ENCODE measurements around the gene OR10J4.
"Not testable (repeated sequence)": the region's sequence is repeated elsewhere in the genome, so short reads cannot be mapped to it uniquely, and the experiment has no call there.

The OR10J4 gene

DNA sequence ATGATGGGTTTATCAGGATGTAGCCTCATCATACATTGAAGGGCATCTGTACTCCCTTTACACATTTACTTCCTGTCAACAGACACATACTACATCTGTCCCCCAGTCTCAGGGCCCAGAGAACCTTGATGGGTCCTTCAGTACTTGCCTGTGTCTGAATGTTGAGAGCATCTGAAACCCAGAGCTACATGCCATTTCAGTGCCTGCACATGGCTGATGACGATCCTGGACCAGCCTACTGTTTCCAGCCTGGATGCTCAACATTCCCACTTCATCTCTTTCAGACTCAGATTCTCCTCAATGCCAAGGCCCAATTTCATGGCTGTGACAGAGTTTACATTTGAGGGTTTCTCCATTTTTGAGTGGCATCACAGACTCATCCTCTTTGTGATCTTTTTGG lies at the start of gene OR10J4:
OR10J4 (plus strand) TSS at position 301 of the 400 bp plus-strand sequence.
- no peak for DNase-seq

DNA sequence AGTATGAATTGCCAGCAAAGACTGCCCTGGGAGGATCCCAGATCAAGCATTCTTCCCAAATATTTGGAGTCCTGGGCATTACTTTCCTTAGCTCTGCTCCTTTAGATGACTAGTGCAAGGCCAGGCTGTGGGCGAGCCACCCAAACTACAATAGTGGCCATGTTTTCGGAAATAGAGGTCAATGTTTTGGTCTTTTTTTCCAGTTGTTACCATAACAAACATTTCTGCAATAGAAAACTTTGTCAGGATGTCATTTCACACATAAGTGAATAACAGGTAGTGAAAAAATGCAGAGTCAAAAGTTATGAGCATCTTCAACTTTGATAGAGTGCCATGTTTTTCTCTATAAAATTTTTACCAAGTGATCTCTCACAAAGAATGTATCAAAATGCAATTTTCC lies 25.2 kb upstream of the OR10J4 start:
- DNase-seq = no peak

DNA sequence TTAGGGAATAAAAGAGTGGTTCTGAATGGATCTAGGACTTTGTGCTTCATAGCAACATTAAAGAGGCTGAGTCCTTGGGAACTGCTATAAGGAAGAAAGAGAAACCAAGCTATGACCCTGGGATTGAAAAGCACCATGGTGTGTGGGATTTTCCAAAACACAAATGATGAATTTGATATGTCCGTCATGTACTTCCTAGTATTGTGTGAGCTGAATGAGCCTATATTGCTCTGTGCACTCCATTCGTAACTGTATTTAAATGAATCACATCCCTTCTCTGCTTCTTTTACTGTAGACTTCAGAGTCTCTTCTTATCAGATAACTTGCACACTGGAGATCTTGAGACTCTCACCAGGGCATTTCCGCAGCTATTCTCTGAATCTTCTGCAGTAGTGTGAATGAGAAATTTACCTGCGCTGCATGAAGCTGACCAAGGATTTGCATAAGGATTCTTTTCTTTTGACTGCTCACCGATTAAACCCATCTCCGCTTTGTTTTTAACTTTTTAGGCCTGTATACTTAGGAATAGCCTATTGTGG lies 23.1 kb upstream of the OR10J4 start:
- no peak for DNase-seq

DNA sequence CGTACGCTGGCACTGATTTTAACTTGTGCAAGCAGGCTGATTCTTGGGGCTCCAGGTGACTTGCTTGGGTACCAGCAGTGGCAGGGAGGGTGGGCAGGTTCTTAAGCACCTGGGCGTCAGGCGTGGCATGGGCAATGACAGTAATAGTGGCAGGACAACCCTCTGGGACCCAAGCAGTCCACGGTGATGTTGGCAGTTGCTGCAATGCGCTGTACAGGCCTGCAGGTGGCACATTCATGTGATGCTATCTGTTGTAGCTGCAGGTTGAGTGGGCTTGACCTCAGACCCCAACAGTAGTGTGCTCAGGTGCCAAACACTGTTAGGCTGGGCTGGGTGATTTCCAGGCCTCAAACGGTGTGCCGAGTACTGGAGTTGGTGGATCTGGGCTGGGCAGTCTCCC lies 10.2 kb upstream of the OR10J4 start:
- DNase-seq = no peak

DNA sequence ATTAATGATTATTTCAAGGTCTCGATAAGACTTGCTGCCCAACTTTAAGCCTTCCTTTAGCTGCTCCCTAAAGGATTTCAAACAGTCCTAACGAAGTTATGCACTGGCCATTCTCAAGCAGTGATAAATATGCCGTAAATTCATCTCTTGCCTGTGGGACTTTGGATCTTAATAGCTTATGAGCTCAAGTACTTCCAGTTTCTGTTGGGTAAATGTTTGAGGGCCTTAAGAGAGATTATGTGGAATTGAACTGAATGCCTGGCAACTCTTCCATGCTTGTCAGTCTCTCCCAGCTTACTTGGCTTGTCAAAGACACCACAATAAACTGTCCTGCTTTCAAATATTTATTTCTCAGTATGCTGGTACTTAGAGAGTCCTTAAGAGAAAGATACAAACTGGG lies 3.5 kb upstream of the OR10J4 start:
- no peak for DNase-seq

DNA sequence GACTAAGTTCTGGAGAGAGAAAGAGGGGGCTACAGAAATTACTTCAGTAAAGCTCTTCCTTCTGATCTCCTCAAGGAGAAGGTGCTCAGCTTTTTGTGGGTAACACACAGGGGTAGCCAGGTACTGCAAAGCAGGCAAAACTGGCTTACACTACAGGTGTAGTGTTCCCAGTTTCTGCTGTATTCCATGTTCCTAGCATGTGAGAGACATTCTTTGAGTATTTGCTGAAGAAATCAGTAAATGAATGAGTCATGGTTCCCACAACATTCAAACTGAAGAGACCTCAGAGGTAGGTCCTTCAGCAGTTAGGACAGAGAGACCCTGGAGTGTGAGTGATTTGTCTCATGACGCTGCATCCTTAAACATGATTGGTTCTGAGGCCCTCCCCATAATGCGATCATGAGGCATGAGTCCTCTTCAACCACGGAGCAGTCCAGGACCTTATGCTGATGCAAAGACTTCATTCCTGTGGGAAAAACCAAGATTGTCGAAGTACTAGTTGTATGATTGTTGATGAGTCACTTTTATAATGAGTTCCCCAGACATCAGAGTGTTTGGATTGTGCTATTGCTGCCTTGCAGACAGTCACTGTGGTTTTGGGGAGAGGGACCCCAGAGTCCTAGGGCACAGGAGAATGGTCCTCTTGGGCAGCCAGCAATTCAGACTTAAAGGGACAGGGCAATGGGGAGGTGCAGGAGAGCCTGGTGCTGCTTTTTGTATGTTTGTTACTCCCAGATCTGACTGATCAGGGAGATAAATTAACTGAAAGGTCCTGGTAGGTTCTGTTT lies 2.7 kb upstream of the OR10J4 start:
- no peak for DNase-seq

DNA sequence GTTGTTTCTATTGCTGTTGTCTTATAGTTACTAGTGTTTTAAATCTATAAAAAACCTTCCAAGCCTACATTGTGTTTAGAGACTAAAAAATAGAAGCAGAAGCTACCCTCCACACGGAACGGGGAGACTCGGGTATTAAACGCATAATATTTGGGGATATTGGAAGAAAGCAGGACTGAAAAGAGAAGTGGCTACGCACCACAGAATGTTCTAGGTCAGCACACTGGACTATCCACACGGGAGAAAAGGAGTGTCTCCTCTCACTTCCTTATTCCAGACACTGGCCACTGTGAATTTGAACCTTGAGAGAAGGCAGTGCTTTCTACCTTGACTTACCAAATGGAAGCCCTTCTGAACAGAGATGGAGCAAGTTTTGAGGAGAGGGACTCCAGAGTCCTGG lies 1.0 kb upstream of the OR10J4 start:
- DNase-seq = no peak

DNA sequence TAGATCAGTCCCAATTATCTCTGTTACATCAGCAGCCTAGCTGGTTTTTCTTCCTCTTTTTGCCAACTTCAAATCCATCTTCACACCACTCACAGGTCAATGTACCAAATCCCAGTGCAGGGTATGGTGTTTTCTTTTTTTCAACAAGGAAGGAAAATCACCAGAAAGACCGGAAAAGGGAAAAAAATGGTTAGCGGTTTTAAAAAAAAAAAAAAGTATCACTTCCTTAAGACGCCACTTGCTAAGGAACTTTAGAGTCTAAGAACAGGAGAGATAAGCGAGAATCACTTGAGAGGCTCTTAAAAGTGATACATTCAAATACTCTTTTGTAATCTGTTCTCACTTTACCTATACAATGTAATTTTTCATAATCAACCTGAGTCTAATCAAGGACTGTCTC lies 4.5 kb downstream of the OR10J4 start:
- DNase-seq = no peak

DNA sequence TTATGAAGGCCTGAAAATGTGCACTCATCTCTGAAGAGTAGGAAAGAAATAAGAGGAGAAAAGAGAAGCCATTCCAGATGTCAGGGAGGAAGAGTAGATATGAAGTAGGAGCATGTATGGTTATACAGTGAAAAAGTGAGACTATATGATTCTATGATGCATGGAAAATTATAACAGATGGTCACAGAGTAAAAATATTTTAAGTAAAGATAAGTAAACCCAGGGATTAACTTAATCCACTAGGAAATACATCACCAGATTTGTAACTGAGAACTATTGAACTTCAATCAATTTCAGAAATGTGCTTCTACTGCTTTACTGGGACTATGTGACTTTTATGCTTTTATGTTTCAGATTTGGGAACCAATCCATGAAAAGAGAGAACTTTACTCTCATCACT lies 7.4 kb downstream of the OR10J4 start, which contains the start of gene OR10J1:
OR10J1 (plus strand) TSS at position 301 of the 400 bp plus-strand sequence; CDS start at position 371, 70 bp downstream.
- no peak for DNase-seq

DNA sequence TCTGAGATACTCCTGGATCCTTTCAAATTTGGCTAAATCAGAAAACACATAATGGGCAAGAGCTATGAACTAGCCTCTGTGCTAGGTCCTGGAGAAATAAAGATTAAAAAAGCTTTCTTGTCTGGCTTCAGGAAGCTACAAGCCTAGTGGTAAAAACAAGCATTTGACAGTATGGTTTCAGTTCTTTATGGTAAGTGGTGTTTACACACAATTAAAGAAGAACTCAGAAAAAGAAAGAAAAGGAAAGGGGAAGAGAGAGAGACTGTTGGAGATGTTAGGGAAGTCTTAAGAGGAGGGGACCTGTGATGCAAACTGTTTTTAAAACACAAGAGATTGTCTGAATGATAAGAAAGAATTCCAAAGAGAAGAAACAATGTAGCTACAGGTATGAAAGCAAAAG lies 9.4 kb downstream of the OR10J4 start:
- DNase-seq = no peak

DNA sequence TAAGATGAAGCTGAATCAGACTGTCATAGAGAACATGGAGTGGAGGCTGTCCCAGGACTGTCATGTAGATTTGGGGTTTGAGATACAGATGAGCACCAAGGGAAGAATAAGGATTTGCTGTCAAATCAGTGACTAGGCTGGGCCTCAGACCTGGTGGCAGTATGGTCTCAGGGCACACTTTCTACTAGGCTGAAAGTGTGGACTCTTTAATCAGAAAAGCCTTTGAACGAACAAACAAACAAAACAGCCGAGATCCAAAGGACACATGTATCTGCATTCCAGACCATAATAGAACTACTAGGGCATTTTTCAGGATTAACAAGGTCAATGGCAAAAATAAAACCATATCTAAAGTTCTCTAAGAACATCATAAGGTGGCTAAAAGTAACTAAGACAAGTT lies 10.4 kb downstream of the OR10J4 start:
- no peak for DNase-seq

DNA sequence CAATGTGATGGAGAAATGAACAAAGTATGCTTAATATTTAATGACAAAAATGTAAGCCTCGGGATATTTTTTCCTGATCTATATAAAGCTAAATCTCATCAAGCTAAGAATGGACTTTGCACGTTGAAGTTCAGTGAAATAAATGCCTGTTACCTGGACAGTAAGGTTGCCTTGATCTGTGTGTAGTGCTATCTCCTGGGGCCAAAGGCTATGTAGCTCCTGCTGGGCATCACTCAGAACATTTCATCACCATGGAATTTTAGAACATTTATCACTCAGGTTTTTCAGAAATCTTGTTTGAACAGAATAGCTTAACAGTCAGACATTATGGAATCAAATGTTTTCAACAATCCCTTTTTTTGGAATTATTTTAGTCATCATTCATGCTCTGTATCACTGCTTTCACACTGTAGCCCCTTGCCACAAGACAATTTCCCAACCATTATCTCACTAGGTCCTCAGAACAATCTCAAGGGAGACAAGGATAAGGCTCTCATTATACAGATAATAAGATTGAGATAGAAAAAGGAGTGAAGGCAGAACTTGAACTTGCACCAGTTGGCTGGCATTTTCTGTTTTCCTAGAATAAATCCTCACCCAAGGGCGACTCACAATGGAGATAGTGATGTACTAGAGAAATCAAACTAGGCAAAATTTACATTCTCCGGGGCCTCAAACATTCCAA lies 11.2 kb downstream of the OR10J4 start:
- DNase-seq = no peak

DNA sequence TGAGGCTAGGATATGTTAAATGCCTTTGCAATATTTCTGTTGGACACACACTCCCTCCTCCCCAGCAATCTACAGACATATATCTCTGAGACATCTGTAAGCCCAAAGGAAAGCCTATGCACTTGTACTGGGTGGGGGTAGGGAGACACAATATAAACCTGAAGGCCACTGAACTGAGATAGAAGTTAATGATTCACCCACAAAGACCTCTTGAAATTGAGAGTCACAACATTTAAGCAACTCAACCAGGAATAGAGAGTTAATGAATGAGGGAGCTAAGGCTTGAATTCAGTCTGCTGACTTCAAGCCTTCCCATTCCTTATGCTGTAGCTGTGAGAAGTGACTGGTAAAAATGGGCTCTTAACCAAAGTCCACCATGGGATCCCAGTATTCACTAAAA lies 12.5 kb downstream of the OR10J4 start:
- DNase-seq = no peak

DNA sequence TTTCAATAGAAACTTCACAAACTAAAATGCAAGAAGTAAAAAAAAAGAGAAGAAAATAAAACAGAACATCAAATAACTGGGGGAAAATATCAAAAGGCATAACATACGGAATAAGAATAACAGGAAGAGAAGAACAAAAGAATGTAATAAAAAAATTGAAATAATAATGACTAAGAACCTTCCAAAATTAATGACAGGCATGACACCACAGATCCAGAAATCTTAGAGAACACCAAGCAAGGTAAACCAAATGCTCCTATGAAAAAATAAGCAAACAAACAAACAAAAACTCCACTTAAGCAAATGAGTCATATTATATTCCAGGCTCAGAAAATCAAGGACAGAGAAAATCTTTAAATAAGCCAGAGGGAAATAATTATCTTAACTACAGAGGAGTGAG lies 16.2 kb downstream of the OR10J4 start:
- DNase-seq = no peak

DNA sequence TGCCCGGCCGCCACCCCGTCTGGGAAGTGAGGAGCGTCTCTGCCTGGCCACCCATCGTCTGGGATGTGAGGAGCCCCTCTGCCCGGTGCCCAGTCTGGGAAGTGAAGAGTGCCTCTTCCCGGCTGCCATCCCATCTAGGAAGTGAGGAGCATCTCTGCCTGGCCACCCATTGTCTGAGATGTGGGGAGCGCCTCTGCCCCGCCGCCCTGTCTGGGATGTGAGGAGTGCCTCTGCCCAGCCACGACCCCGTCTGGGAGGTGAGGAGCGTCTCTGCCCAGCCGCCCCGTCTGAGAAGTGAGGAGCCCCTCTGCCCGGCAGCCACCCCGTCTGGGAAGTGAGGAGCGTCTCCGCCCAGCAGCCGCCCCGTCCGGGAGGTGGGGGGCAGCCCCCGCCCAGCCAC lies 17.6 kb downstream of the OR10J4 start:
- DNase-seq = not testable (repeated sequence)

DNA sequence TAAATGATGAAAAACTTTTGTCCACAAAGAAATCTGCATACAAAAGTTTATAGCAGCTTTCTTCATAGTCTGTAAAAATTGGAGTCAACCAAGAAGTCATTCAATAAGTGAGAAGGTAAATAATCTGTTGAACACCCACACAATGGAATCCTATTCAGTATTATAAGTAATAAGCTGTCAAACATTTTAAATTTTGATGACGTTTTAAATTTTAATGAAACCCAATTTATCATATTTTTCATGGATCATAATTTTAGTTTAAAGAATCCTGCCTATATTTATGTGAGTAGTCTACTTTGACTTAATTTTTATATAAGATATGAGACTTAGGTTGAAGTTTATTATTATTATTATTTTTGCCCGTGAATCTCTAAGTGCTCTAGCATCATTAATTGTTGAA lies 27.5 kb downstream of the OR10J4 start:
- DNase-seq = no peak

DNA sequence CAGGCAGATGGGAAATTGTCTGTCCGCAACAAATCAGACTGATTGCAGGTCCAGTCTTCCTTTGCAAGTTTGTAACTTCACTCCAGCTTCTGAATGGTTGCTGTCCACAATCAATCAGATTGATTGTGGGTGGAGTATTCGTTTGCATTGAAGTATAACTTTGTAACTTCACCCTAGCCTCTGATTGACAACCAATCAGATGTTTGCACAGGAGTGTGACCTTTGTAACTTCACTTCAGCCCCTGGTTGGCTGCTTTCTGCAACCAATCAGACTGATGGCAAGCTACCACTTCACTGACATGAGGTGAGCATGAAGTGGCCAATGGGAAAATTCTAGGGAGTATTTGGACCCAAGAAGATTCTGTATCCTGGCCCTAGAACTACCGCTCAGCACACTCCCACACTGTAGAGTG lies 33.2 kb downstream of the OR10J4 start:
- no peak for DNase-seq

DNA sequence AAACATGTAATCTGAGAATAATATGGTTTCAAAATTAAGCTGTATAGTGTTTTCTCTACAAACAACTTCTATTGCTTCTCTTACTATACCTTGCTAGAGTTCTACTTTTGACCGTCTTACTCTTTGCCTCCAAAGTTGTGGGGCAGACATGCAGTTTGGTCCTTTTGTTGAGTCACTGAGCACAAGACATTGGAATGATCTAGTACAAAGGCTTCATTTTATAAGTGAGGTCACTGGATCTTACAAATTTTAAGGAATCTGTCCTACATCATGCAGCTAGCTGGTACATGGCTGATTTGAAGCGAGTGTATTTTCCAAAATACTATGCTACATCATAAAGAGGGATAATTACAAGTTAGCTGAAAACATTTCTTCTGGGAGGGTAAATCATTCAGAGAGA lies 36.3 kb downstream of the OR10J4 start:
- DNase-seq = no peak

DNA sequence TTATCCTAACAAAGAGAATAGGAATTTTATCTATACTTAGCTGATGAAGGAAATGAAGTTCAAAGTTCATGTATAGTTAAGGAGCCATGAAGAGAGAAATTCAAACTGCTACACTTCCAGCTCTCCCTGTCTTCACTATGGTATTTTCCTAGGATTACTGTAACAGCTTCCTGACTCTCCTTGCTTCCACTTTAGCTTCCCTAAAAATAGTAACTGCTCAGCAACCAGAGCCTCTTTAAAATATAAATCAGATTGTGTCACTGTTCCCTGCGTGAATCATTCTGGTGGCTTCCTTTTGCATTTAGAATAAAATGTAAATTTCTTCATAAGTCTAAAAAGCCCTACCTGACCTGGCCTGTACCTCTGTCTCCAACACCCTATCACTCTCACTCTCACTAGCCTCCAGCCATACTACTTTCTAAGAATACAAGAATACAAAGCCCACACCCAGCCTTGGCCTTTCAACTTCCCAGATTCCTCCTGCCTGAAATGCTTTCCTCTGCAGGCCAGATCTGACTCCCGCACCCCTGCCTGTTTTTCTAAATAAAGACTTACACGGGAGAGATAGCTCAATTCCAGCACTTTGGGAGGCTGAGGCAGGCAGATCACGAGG lies 38.0 kb downstream of the OR10J4 start:
- DNase-seq = no peak

DNA sequence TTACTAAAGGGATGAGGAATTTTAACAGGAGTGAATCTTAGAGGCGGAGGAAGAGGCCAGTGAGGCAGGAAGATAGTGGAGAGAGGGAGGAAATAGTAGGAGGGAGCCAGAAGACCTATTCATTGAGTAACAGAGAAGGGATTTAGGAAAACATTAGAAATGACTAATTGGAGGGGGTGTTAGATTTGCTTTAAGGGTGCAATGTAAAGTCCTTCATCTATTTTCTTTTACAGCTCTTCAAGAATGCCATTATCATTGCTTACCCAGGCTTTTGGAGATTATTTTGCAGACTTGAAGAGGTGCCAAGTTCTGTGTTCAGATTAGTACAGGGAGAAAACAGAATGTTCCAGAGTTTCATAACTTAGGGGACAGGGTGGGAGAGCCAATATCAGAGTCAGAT lies 41.3 kb downstream of the OR10J4 start:
- peak; percentile 11 for DNase-seq

DNA sequence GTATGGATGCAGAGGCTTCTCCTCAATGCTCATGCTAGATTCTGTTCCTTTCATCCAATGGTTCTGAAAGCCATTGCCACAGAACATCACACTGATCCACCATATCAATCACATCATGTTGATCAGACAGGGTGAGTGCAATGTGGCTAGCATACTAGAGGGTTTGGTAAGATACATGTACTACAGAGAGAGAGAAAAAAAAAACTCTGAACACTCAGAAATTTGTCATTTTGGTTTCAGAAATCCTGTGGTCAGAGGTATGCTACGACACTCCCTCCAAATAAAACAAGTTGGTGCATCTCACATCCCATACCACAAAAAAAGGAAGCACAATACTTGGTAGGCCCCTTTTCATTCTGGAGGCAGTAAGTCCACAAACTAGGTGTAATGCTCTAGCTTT lies 42.9 kb downstream of the OR10J4 start:
- DNase-seq = no peak

Measured in hematopoietic multipotent progenitor cell treated with erythropoietin and hydrocortisone succinate and interleukin-3 and kit ligand, for 6 days (in vitro differentiated cells).